DMS 273 (cell line): ENCODE data around the gene KRTAP10-12.
A peak's percentile ranks its signal among the peaks of the same experiment; 100 is the strongest.
"Not testable (repeated sequence)": the region's sequence is repeated elsewhere in the genome, so short reads cannot be mapped to it uniquely, and the experiment has no call there.

Experiments
- DNase-seq: peaks from one replicate; lab custom pipeline; 2025; ENCODE audit not compliant: unreplicated experiment; lab: John Stamatoyannopoulos, UW

Gene KRTAP10-12

GRCh38 chr21:44667612-44668011 is 29.4 kb upstream of the KRTAP10-12 start:
- no peak for DNase-seq

GRCh38 chr21:44670642-44671432 is 26.1 kb upstream of the KRTAP10-12 start:
- DNase-seq, result no peak

- DNase-seq, result no peak
These were observed 25.1 kb upstream of the KRTAP10-12 start for GRCh38 chr21:44671911-44672310.

- no peak for DNase-seq
These were observed 19.1 kb upstream of the KRTAP10-12 start for GRCh38 chr21:44677881-44678280.

- DNase-seq, result no peak
These were observed 15.8 kb upstream of the KRTAP10-12 start for GRCh38 chr21:44681152-44681551.

GRCh38 chr21:44681861-44682579 is 15.0 kb upstream of the KRTAP10-12 start, which contains the start of gene KRTAP12-1:
Gene KRTAP12-1, minus strand, starts transcription at chr21:44682163. Its CDS starts 40 bp downstream, at chr21:44682123.
- DNase-seq, result peak; percentile 75

GRCh38 chr21:44682580-44683151 is 14.3 kb upstream of the KRTAP10-12 start:
- DNase-seq, result no peak

- no peak for DNase-seq
These were observed 12.9 kb upstream of the KRTAP10-12 start for GRCh38 chr21:44684077-44684476.

GRCh38 chr21:44684483-44684882 is 12.5 kb upstream of the KRTAP10-12 start:
- no peak for DNase-seq

GRCh38 chr21:44685050-44685449 is 11.9 kb upstream of the KRTAP10-12 start:
- DNase-seq, result not testable (repeated sequence)

GRCh38 chr21:44686000-44686781 is 10.8 kb upstream of the KRTAP10-12 start:
- no peak for DNase-seq

GRCh38 chr21:44686843-44687561 is 10.0 kb upstream of the KRTAP10-12 start:
- DNase-seq, result no peak

- DNase-seq, result peak; percentile 34
These were observed 9.3 kb upstream of the KRTAP10-12 start for GRCh38 chr21:44687671-44688070.

- DNase-seq, result not testable (repeated sequence)
These were observed 7.2 kb upstream of the KRTAP10-12 start for GRCh38 chr21:44689740-44690139.

- DNase-seq, result no peak
These were observed 5.3 kb upstream of the KRTAP10-12 start for GRCh38 chr21:44691686-44692085.

GRCh38 chr21:44692798-44693512 is 4.0 kb upstream of the KRTAP10-12 start:
- DNase-seq, result no peak

GRCh38 chr21:44694776-44695175 is 2.2 kb upstream of the KRTAP10-12 start:
- no peak for DNase-seq

GRCh38 chr21:44695184-44695583 is 1.8 kb upstream of the KRTAP10-12 start:
- no peak for DNase-seq

- no peak for DNase-seq
These were observed 1.3 kb upstream of the KRTAP10-12 start for GRCh38 chr21:44695641-44696040.

GRCh38 chr21:44696572-44696971 is 400 bp upstream of the KRTAP10-12 start:
- no peak for DNase-seq
